OCI-LY1 (cell line): Measurements from ENCODE around the gene ZFAND2B.

Experiments used
- CTCF ChIP-seq: fragments of 200-600 bp; sonication (generic), shearing (Covaris generic); IDR thresholded peaks from 2 replicates; pipeline ENCODE4 v1.5.1; 2017; ENCODE audit warnings: mild to moderate bottlenecking, antibody characterized with exemption, low read length, moderate library complexity, mixed read lengths
- EZH2 ChIP-seq: fragments of 200-600 bp; sonication (generic), shearing (Covaris generic); IDR thresholded peaks from 2 replicates; pipeline ENCODE4 v1.8.0; 2017; ENCODE audit warnings: borderline replicate concordance, mixed run types, mild to moderate bottlenecking, antibody characterized with exemption, low read length, moderate library complexity, mixed read lengths

- TF ChIP-seq EZH2: no peak
- TF ChIP-seq CTCF: no peak
Observed at GRCh38 chr2:219186754-219187456, 19.7 kb upstream of the ZFAND2B start.
